ENCODE data around the gene ZNF606.
A peak's percentile ranks its signal among the peaks of the same experiment; 100 is the strongest.
"Not testable (repeated sequence)": the region's sequence is repeated elsewhere in the genome, so short reads cannot be mapped to it uniquely, and the experiment has no call there.

ZNF606 gene

GRCh38 chr19:58010507-58010906 is 7.9 kb upstream of the ZNF606 start:
- DNase-seq (ENCODE audit: low read depth, low spot score), result no peak

DNA sequence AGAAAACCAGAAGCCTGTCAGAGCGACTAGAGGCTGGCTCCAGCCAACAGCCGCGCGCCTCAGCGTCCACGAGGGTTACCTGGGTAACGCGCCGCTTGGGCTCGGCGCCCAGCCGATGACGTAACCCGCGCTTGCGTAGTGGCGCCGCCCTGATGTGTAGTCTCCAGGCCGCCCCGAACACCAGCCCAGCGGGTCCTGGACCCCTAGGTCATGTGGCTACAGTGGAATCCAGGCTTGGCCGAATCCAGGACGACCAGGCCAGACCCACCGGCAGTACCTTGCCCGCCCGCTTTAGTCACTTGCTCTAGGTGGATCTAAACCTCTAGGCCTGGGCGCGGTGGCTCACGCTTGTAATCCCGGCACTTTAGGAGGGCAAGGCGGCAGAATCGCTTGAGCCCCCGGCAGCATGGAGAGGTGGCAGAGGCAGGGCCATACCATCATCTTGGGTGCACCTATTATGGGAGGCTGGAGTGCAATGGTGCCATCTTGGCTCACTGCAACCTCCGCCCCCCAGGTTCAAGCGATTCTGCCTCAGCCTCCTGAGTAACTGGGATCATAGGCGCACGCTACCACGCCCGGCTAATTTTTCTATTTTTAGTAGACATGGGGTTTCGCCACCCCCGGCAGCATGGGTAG is 7.2 kb upstream of the ZNF606 start:
- peak; percentile 94 for DNase-seq (ENCODE audit: low read depth, low spot score)

- no peak for DNase-seq (ENCODE audit: low read depth, low spot score)
These were observed 6.7 kb upstream of the ZNF606 start for GRCh38 chr19:58009301-58009665.

DNA sequence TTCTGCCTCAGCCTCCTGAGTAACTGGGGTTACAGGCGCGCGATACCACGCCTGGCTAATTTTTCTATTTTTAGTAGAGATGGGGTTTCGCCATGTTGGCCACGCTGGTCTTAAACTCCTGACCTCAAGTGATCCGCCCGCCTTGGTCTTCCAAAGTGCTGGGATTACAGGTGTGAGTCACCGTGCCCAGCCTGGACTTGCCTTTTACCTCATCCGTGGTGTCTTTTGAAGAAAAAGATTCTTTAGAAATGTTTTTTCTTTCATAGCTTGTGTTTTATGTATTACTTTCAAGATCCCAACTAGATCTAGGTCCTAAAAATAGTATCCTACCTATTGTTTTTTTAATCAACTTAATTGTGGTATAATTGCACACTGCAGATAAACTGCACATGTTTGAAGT is 6.3 kb upstream of the ZNF606 start:
- DNase-seq (ENCODE audit: low read depth, low spot score), result not testable (repeated sequence)

DNA sequence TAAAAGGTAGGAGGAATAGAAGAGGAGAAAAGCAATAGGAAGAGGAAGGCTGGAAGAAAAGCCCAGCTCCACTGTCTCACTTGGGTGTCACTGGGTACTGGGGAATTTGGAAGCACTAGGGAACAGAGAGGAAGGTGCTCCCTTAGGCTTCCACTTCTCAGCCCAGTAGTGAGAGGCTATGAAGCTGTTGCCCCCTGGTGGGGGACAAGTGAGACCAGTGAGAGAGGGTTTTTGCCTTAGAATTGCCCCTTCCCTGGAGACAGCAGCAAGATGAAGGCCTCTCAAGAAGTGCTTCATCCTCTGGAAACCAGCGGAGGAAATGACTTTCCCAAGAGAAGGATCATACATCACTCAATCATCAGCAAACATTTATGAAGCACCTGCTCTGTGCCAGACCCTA is 4.7 kb upstream of the ZNF606 start:
- DNase-seq (ENCODE audit: low read depth, low spot score), result no peak

GRCh38 chr19:58003174-58003828 is 681 bp upstream of the ZNF606 start:
- DNase-seq (ENCODE audit: low read depth, low spot score), result no peak

DNA sequence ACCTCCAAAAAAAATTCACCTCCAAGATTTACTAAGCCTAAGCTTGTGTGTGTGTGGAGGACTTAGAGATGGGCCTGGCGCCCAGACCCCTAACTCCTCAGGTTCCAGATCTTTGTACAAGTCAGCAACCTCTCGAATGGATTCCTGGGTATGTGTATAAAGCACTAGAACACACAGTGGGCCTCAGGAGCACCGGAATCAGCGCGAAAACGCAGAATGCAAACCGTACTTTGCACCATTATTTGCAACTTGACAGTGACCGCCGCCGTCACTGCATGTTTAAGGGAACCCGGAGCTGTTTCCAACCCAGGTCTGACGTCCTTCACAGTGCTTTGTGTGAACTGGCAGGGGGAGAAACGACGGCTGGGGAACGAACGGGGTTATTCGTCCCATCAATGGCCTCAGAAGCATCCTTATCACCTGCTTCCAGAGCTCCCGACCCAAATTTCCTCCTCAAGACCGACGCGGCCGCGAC is 688 bp downstream of the ZNF606 start:
- DNase-seq (ENCODE audit: low read depth, low spot score), result no peak

GRCh38 chr19:58000677-58001076 is 1.9 kb downstream of the ZNF606 start:
- no peak for DNase-seq (ENCODE audit: low read depth, low spot score)

DNA sequence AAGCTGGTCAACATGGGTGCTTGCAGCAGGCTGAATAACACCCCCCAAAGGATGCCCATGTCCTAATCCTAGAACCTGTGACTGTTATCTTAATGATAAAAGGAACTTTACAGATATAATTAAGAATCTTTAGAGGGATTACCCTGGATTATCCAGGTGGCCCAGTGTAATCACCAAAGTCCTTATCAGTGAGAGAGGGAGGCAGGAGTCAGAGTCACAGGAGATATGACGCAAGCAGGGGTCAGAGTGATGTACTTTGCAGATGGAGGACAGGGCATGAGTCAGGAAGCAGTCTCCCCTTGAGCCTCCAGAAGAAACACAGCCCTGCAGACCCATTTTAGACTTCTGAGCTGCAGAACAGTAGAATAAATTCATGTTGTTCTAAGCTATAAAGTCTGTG is 9.8 kb downstream of the ZNF606 start:
- DNase-seq (ENCODE audit: low read depth, low spot score), result no peak

GRCh38 chr19:57978586-57979289 is 23.9 kb downstream of the ZNF606 start:
- DNase-seq (ENCODE audit: low read depth, low spot score), result peak; percentile 5

GRCh38 chr19:57974434-57974833 is 28.2 kb downstream of the ZNF606 start, which contains the start of gene C19orf18:
Gene C19orf18 (minus strand): TSS chr19:57974534. CDS start chr19:57974432, 102 bp downstream.
- no peak for DNase-seq (ENCODE audit: low read depth, low spot score)

DNA sequence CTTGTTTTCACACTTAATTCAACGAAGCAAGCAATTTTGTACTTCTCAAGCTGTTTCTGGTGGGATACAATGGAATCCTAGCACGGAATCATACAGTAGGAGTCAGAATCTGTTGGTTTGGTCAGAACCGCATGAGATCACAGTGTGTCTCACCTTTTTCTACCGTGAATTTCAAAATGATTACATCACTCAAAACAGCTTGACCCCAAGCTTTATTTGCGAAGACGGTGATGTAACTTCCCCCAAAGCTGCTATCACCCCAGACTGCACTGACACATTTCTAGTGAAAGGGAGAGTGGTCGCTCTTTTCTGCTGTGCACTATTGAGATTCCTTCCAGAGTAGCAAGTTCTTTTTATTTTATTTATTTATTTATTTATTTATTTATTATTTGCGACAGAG is 37.9 kb downstream of the ZNF606 start:
- DNase-seq (ENCODE audit: low read depth, low spot score), result no peak

- no peak for DNase-seq (ENCODE audit: low read depth, low spot score)
These were observed 40.8 kb downstream of the ZNF606 start for GRCh38 chr19:57961785-57962184.

GRCh38 chr19:57954996-57955395 is 47.6 kb downstream of the ZNF606 start:
- no peak for DNase-seq (ENCODE audit: low read depth, low spot score)

DNA sequence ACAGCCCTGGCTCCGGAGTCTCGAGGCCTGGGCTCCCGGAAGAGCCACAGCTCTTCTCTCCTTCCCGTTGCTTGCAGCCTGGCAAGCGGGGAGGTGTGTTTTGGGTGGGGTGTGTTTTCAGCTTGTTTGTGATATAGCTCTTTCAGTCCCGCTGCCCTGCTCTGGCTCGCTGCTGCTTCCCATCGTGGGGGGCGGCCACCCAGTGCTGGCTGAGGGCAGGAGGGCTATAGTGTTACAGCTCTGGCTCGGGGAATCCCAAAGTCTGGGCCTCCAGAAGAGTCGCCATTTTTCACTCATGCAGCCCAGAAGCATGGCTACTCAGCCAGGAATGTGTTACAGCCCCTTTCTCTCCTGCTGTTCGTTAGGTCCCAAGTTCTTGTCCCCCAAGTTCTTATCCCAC is 52.9 kb downstream of the ZNF606 start:
- no peak for DNase-seq (ENCODE audit: low read depth, low spot score)

DNA sequence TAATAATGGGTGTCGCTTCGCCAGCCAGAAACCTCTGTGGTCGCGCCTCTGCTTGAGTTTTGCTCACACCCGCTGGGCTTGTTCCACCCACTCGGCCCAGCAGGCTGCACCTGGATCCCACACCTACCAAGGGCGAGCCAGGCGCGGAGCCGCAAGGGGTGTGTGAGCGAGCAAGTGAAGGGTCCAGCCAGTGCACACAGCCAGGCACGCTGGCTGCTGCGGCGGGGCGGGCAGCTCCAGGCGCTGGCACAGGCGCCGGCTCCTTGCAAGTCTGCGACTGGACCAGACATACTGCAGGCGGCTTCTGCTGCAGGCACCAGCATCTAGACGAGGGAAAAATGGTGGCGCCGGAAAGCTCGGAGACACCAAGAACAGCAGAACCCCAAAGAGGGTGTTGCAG is 53.3 kb downstream of the ZNF606 start:
- DNase-seq (ENCODE audit: low read depth, low spot score), result no peak

GRCh38 chr19:57947419-57948134 is 55.0 kb downstream of the ZNF606 start, which contains the start of gene ZNF256:
Gene ZNF256 (minus strand): TSS chr19:57947706. CDS start chr19:57947474, 232 bp downstream.
- peak; percentile 98 for DNase-seq (ENCODE audit: low read depth, low spot score)

DNA sequence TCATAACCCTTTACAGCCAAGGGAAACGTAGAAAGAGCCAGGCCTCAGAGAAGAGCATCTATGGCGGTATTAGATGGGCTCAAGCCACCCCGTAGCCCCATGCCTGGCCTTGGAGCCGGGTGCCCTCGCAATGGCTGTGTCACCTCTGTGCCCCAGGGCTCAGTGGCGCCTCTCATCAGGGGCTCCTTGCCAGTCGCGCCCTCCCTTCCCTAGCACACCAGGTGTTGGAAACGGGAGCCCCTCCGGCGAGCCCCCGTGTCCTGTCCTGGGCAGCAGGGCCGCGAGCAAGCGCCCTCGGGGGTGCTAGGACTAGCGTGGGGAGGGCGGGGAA is 55.6 kb downstream of the ZNF606 start:
- no peak for DNase-seq (ENCODE audit: low read depth, low spot score)

DNA sequence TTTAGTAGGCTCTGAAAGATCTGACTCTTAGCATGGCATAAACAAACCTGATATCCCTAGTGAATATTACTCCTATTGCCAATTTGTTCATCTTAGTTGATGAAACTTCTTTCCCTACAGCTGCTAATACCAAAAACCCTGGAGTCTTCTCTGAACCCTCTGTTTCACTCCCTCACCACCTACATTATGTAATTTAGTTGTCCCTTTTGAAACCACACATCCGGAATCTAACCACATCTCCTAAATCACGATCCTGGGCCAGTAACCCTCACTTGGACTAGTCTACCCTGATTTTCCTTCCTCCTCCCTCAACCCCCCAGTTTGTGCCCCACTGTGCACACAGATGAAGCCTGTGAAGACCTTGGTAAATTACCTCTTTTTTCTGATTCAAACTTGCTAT is 56.3 kb downstream of the ZNF606 start:
- no peak for DNase-seq (ENCODE audit: low read depth, low spot score)

- no peak for DNase-seq (ENCODE audit: low read depth, low spot score)
These were observed 61.0 kb downstream of the ZNF606 start for GRCh38 chr19:57941593-57941992.

DNA sequence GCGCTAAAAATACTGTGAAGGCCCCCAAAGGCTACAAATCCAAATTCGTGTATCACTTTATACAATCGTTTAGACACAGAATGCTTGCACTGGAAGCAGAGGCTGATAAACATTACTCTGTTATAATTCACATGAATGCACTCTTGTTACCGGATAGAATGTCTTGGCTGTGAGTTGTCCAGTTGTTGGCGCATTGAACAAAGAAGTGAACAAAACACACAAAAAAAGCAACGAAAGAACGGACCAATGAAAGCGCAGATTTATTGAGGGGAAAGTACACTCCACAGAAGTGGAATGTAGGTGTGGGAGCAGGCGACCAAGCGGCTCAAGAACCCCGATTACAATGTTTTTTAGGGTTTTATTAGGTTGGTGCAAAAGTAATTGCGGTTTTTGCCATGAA is 66.9 kb downstream of the ZNF606 start:
- DNase-seq (ENCODE audit: low read depth, low spot score), result no peak

Data from astrocyte of the hippocampus (primary cell).